ENCODE measurements around the gene PRSS1.
A peak's percentile ranks its signal among the peaks of the same experiment; 100 is the strongest.
"Not testable (repeated sequence)": the region's sequence is repeated elsewhere in the genome, so short reads cannot be mapped to it uniquely, and the experiment has no call there.

Gene PRSS1

DNA sequence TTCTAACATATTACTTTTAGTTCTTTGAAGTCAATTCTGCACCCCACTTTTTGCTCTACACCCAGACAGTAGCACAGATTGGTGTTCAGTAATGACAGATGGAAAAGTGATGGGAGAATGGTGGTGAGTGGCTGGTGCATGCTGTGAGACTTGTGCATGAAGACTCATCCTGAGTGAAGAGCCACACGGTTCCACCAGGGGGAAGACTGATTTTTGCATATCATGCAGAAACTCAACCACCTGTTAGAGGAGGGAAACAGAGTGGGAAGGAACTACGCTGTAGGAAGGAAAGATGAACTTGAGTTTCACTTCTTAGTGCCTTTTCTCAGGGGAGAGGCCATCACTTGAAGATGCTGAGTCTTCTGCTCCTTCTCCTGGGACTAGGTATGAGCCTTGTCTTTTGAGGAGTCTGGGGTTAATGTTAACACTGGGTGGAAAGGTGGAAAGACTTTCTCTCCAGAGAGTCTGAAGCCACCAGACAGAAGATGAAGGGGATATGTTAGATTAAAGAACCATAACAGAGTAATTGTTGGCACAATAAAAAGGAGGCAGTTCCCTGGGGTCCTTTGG, 9.3 kb upstream of the PRSS1 start:
- Histone ChIP-seq H3K4me2 (ENCODE audit: low read depth, low read length) (peak overlapping the region; percentile 5; the same call in 1 of the 2 replicates), H4K20me1 (ENCODE audit: insufficient read depth, low read length) (no peaks in the 10 kb centered on the region), H3K27me3 (replicated peaks; ENCODE audit: insufficient read depth, low read length) (no peaks in the 10 kb centered on the region), H3K36me3 (replicated peaks; ENCODE audit: insufficient read depth, low read length) (no peaks in the 10 kb centered on the region), H3K27ac (ENCODE audit: low read length) (no peak overlapping the region), H3F3A (ENCODE audit: insufficient read depth, low read length) (0 out of 2 replicates have a peak, but pooled peaks cover 5% of the 10 kb centered on the region), H3K4me3 (ENCODE audit: low read length) (no peak overlapping the region), H3K79me2 (ENCODE audit: low read length) (no peaks in the 10 kb centered on the region), H3K9me3 (replicated peaks; ENCODE audit: insufficient read depth, low read length) (no peaks in the 10 kb centered on the region), H2AFZ (ENCODE audit: low read length) (0 out of 2 replicates have a peak overlapping the region, but pooled peaks have one; percentile 3), H3K9me2 (replicated peaks; ENCODE audit: insufficient read depth, low read length) (no peaks in the 10 kb centered on the region), H3K9ac (ENCODE audit: low read length) (no peak overlapping the region), H3K4me1 (ENCODE audit: low read length) (peaks cover 17% of the 10 kb centered on the region)
- DNase-seq, result peak; percentile 82
- TF ChIP-seq EZH2phosphoT487 (IDR thresholded peaks at IDR 0.05; ENCODE audit: low read length), result no peak
- TF ChIP-seq EZH2 (optimal IDR thresholded peaks at IDR 0.05; ENCODE audit: low read depth, low read length), result no peak
- TF ChIP-seq, protein P1, sequence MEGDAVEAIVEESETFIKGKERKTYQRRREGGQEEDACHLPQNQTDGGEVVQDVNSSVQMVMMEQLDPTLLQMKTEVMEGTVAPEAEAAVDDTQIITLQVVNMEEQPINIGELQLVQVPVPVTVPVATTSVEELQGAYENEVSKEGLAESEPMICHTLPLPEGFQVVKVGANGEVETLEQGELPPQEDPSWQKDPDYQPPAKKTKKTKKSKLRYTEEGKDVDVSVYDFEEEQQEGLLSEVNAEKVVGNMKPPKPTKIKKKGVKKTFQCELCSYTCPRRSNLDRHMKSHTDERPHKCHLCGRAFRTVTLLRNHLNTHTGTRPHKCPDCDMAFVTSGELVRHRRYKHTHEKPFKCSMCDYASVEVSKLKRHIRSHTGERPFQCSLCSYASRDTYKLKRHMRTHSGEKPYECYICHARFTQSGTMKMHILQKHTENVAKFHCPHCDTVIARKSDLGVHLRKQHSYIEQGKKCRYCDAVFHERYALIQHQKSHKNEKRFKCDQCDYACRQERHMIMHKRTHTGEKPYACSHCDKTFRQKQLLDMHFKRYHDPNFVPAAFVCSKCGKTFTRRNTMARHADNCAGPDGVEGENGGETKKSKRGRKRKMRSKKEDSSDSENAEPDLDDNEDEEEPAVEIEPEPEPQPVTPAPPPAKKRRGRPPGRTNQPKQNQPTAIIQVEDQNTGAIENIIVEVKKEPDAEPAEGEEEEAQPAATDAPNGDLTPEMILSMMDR (IDR thresholded peaks at IDR 0.05; ENCODE audit: low read length), result peak; percentile 71

DNA sequence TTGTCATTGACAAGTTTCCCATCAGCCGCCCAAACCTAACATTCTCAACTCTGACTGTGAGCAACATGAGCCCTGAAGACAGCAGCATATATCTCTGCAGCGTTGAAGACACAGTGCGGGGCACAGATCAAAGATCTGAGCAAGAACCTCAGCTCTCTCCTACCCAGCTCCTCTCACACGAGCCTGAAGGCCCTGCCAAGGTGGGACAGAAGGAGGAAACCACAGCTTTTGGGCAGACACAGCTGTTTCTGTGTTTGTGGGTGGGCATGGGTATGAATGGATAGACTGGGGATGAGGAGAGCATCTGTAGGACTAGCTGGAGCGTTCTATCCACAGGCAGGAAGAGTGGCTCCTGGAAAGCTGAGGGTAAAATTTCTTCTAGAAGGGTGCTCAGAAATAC, 8.5 kb upstream of the PRSS1 start:
- Histone ChIP-seq H2AFZ (ENCODE audit: low read length) (no peak overlapping the region), H3K9ac (ENCODE audit: low read length) (no peak overlapping the region), H3K27me3 (replicated peaks; ENCODE audit: insufficient read depth, low read length) (no peaks in the 10 kb centered on the region), H3K4me1 (ENCODE audit: low read length) (peaks cover 17% of the 10 kb centered on the region), H3K27ac (ENCODE audit: low read length) (no peak overlapping the region), H3F3A (ENCODE audit: insufficient read depth, low read length) (0 out of 2 replicates have a peak, but pooled peaks cover 5% of the 10 kb centered on the region), H4K20me1 (ENCODE audit: insufficient read depth, low read length) (no peaks in the 10 kb centered on the region), H3K36me3 (replicated peaks; ENCODE audit: insufficient read depth, low read length) (no peaks in the 10 kb centered on the region), H3K9me3 (replicated peaks; ENCODE audit: insufficient read depth, low read length) (no peaks in the 10 kb centered on the region), H3K4me3 (ENCODE audit: low read length) (no peak overlapping the region), H3K9me2 (replicated peaks; ENCODE audit: insufficient read depth, low read length) (no peaks in the 10 kb centered on the region), H3K79me2 (ENCODE audit: low read length) (no peaks in the 10 kb centered on the region), H3K4me2 (ENCODE audit: low read depth, low read length) (no peak overlapping the region)
- TF ChIP-seq, protein P1 (IDR thresholded peaks at IDR 0.05; ENCODE audit: low read length), result no peak
- TF ChIP-seq EZH2 (optimal IDR thresholded peaks at IDR 0.05; ENCODE audit: low read depth, low read length) (no peak), EZH2phosphoT487 (IDR thresholded peaks at IDR 0.05; ENCODE audit: low read length) (no peak)
- DNase-seq, result no peak

DNA sequence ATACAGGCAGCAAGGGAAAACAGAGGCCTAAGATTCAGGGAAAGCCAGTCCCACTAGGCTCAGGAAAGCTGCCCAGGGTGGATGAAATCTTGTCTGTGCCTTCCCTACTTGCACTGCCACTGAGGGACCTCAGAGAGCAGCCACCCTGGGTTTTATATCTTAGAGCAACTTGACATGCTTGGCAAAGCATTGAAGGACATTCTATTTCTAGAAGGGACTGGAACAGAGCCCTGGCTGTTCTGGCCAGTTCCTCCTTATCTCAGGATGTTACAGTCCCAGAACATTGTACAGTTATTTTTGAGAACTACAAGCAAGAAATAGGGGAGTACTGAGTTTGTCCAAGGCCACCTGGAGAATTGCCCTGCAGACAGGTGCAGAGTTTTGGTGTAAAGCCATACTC, 7.3 kb upstream of the PRSS1 start:
- H3K27me3 ChIP-seq (replicated peaks; ENCODE audit: insufficient read depth, low read length); H3K27ac ChIP-seq (ENCODE audit: low read length); H3K9me3 ChIP-seq (replicated peaks; ENCODE audit: insufficient read depth, low read length); H4K20me1 ChIP-seq (ENCODE audit: insufficient read depth, low read length); H3K9ac ChIP-seq (ENCODE audit: low read length); H3F3A ChIP-seq (ENCODE audit: insufficient read depth, low read length); H3K9me2 ChIP-seq (replicated peaks; ENCODE audit: insufficient read depth, low read length); DNase-seq; H3K36me3 ChIP-seq (replicated peaks; ENCODE audit: insufficient read depth, low read length); H3K79me2 ChIP-seq (ENCODE audit: low read length); H2AFZ ChIP-seq (ENCODE audit: low read length); H3K4me3 ChIP-seq (ENCODE audit: low read length); H3K4me2 ChIP-seq (ENCODE audit: low read depth, low read length): not testable (repeated sequence)
- peaks cover 17% of the 10 kb centered on the region for H3K4me1 ChIP-seq (ENCODE audit: low read length)

DNA sequence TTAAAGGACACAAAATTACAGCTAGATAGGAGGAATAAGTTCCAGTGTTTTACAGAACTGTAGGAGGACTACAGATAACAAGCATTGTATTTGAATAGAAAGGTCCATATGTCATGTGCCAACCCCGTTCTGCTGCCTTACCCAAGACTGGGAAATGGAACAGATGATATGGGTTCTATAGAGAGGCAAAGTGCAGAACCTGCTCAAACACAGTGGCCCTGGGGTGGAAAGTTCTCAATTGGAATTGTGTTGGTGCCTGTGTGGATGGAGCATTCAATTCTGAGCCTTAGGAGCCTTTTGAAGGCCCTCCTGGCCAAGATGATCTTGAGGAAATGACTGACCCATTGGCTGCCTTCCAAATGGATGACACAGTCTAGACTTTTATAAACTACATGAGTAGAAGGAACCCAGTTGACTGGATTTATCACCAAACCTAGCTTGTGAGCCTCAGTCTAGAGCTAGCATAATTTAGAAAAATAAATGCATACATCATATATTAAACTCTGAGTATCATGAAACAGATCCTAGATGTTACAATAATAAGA, 4.1 kb upstream of the PRSS1 start:
- H3K27me3 ChIP-seq (replicated peaks; ENCODE audit: insufficient read depth, low read length), result no peaks in the 10 kb centered on the region
- H3K4me2 ChIP-seq (ENCODE audit: low read depth, low read length), result no peak overlapping the region
- no peak overlapping the region for H3K4me3 ChIP-seq (ENCODE audit: low read length)
- no peak for TF ChIP-seq EZH2 (optimal IDR thresholded peaks at IDR 0.05; ENCODE audit: low read depth, low read length)
- TF ChIP-seq, protein P1 (IDR thresholded peaks at IDR 0.05; ENCODE audit: low read length), result no peak
- no peak for TF ChIP-seq EZH2phosphoT487 (IDR thresholded peaks at IDR 0.05; ENCODE audit: low read length)
- H2AFZ ChIP-seq (ENCODE audit: low read length), result no peak overlapping the region
- DNase-seq, result no peak
- no peaks in the 10 kb centered on the region for H3F3A ChIP-seq (ENCODE audit: insufficient read depth, low read length)
- H3K36me3 ChIP-seq (replicated peaks; ENCODE audit: insufficient read depth, low read length), result no peaks in the 10 kb centered on the region
- no peak overlapping the region for H3K27ac ChIP-seq (ENCODE audit: low read length)
- no peaks in the 10 kb centered on the region for H3K79me2 ChIP-seq (ENCODE audit: low read length)
- no peaks in the 10 kb centered on the region for H3K9me3 ChIP-seq (replicated peaks; ENCODE audit: insufficient read depth, low read length)
- H3K9ac ChIP-seq (ENCODE audit: low read length), result no peak overlapping the region
- no peaks in the 10 kb centered on the region for H3K9me2 ChIP-seq (replicated peaks; ENCODE audit: insufficient read depth, low read length)
- no peaks in the 10 kb centered on the region for H4K20me1 ChIP-seq (ENCODE audit: insufficient read depth, low read length)
- H3K4me1 ChIP-seq (ENCODE audit: low read length), result peaks cover 6% of the 10 kb centered on the region
